Endothelial cell of umbilical vein (primary cell): Measurements from ENCODE around the gene KATNAL1. TPM values are rescaled to one million over a fixed set of nuclear protein-coding genes. Genes with fewer than 3 reads are reported as not detected.

ENCODE experiments used
- BruUV-seq: library from RNA; stranded (reverse); fragments of 400-500 nt; replicated peaks from 2 replicates; lab custom pipeline; 2021; lab: Mats Ljungman, UMichigan
- CTCF ChIA-PET: fragments of 300-600, 350-600 bp; sonication (Branson Sonifier 250); formaldehyde crosslinking; loops from one replicate; lab custom pipeline; 2021; ENCODE audit warnings: antibody characterized with exemption, inconsistent platforms; lab: Charles Lee
- POLR2A ChIA-PET: fragments of 300-600, 350-600 bp; sonication (Branson Sonifier 250); formaldehyde crosslinking; loops from one replicate; lab custom pipeline; 2021; ENCODE audit warnings: antibody characterized with exemption, inconsistent platforms; lab: Charles Lee
- DNase-seq: peaks from one replicate; pipeline ENCODE4 v3.0.0-alpha.2; 2011; ENCODE audit warnings: low read depth, low spot score
- FAIRE-seq: peaks from 2 replicates; lab custom pipeline; 2011; peaks lifted over from hg19 to GRCh38; lab: Jason Lieb, UNC
- H2AFZ ChIP-seq: 2 replicates; pipeline ENCODE4 v1.6.0; 2012; ENCODE audit warnings: low read depth, low read length, control low read depth, inconsistent platforms
- H3K27ac ChIP-seq: 2 replicates; pipeline ENCODE4 v1.5.1; 2011; ENCODE audit warnings: low read depth, mild to moderate bottlenecking, control low read depth, low read length, moderate library complexity; ENCODE audit not compliant: insufficient read depth
- H3K27me3 ChIP-seq, 2 experiments: 2 replicates each; pipeline versions ENCODE4 v1.6.0 to v1.6.1; 2011; ENCODE audit warnings: low read length in 2 of 2, mixed read lengths in 1 of 2; ENCODE audit not compliant: control insufficient read depth in 2 of 2, insufficient read depth in 2 of 2
- H3K36me3 ChIP-seq, 2 experiments: 2 replicates in 1 of 2; 3 replicates in 1 of 2; pipeline ENCODE4 v1.5.1; 2011; ENCODE audit warnings: low read length in 2 of 2, mild to moderate bottlenecking in 1 of 2, moderate library complexity in 1 of 2; ENCODE audit not compliant: control insufficient read depth in 2 of 2, insufficient read depth in 2 of 2; ENCODE audit errors: extremely low read depth in 1 of 2
- H3K4me1 ChIP-seq: 3 replicates; pipeline ENCODE4 v1.5.1; 2011; ENCODE audit warnings: mild to moderate bottlenecking, low read length; ENCODE audit not compliant: control insufficient read depth, insufficient read depth; ENCODE audit errors: extremely low read depth
- H3K4me2 ChIP-seq: 2 replicates; pipeline ENCODE4 v1.6.1; 2011; ENCODE audit warnings: low read length, control low read depth, mixed read lengths; ENCODE audit not compliant: insufficient read depth
- H3K4me3 ChIP-seq, 3 experiments: fragments of 200-600 bp in 1 of 3; sonication (generic), shearing (Covaris generic) in 1 of 3; replicated peaks in 1 of 3; 2 replicates each; pipeline ENCODE4 v1.5.1; 2011 to 2016; ENCODE audit warnings: control low read depth in 3 of 3, low read length in 3 of 3, mild to moderate bottlenecking in 2 of 3, inconsistent platforms in 1 of 3, low read depth in 1 of 3, moderate library complexity in 1 of 3; ENCODE audit not compliant: insufficient read depth in 1 of 3
- H3K79me2 ChIP-seq: 2 replicates; pipeline ENCODE4 v1.6.0; 2012; ENCODE audit warnings: low read length, inconsistent platforms; ENCODE audit not compliant: control insufficient read depth, insufficient read depth
- H3K9ac ChIP-seq: replicated peaks from 2 replicates; pipeline ENCODE3; 2011; ENCODE audit warnings: low read length, control low read depth; ENCODE audit not compliant: insufficient read depth; ENCODE audit errors: extremely low read depth
- H3K9me1 ChIP-seq: replicated peaks from 3 replicates; pipeline ENCODE4 v1.6.0; 2011; ENCODE audit warnings: mild to moderate bottlenecking, low read length; ENCODE audit not compliant: control insufficient read depth, insufficient read depth; ENCODE audit errors: extremely low read depth
- H3K9me3 ChIP-seq: replicated peaks from 2 replicates; pipeline ENCODE4 v1.5.1; 2012; ENCODE audit warnings: low read length, inconsistent platforms; ENCODE audit not compliant: control insufficient read depth, insufficient read depth
- H4K20me1 ChIP-seq: replicated peaks from 2 replicates; pipeline ENCODE3; 2011; ENCODE audit warnings: mild to moderate bottlenecking, low read length; ENCODE audit not compliant: control insufficient read depth, insufficient read depth; ENCODE audit errors: extremely low read depth
- CTCF ChIP-seq, 2 donors: IDR thresholded peaks; 1 replicate in 1 of 2; 2 replicates in 1 of 2; pipeline ENCODE4 v1.5.1; 2011; ENCODE audit warnings: low read length in 2 of 2, mild to moderate bottlenecking in 2 of 2, moderate library complexity in 2 of 2, control low read depth in 1 of 2, inconsistent platforms in 1 of 2, low read depth in 1 of 2; ENCODE audit not compliant: insufficient read depth in 1 of 2; ENCODE audit errors: extremely low read depth in 1 of 2
- EZH2 ChIP-seq: IDR thresholded peaks from 2 replicates; pipeline ENCODE4 v1.6.1; 2012; ENCODE audit warnings: borderline replicate concordance, low read depth, mild to moderate bottlenecking, moderate library complexity, low read length, inconsistent platforms; ENCODE audit not compliant: severe bottlenecking
- FOS ChIP-seq: IDR thresholded peaks from 2 replicates; pipeline ENCODE4 v1.6.1; 2011; ENCODE audit warnings: mild to moderate bottlenecking, low read length, moderate library complexity, borderline replicate concordance; ENCODE audit not compliant: insufficient read depth
- GATA2 ChIP-seq: IDR thresholded peaks from 2 replicates; pipeline ENCODE4 v1.7.0; 2011; ENCODE audit warnings: low read depth, mild to moderate bottlenecking, moderate library complexity, mixed read lengths, low read length; ENCODE audit not compliant: insufficient read length, insufficient read depth
- JUN ChIP-seq: IDR thresholded peaks from 2 replicates; pipeline ENCODE4 v1.6.1; 2011; ENCODE audit warnings: borderline replicate concordance, low read depth; ENCODE audit not compliant: insufficient read length, insufficient read depth
- MAX ChIP-seq: IDR thresholded peaks from 2 replicates; pipeline ENCODE4 v1.6.1; 2011; ENCODE audit not compliant: insufficient read depth, insufficient read length
- MYC ChIP-seq: IDR thresholded peaks from one replicate; pipeline ENCODE4 v1.6.1; 2011; ENCODE audit warnings: mild to moderate bottlenecking, low read depth, low read length
- POLR2A ChIP-seq: IDR thresholded peaks from 2 replicates; pipeline ENCODE4 v1.6.1; 2012; ENCODE audit warnings: low read depth, mild to moderate bottlenecking, control low read depth, low read length
- POLR2AphosphoS5 ChIP-seq: IDR thresholded peaks from 2 replicates; pipeline ENCODE4 v1.6.1; 2012; ENCODE audit warnings: low read depth, mild to moderate bottlenecking, control low read depth, low read length, moderate library complexity; ENCODE audit not compliant: insufficient read depth
- dilution Hi-C: fragments of 300-500 bp; cut with MboI; formaldehyde crosslinking; loops from one replicate; pipeline ENCODE4 v1.15.0; 2019; ENCODE audit warnings: low sequenced_read_pairs; ENCODE audit not compliant: extremely low pct_ligation_motif_present
- intact Hi-C: fragments of 100-400 bp; cut with micrococcal nuclease; formaldehyde crosslinking; loops from one replicate; pipeline ENCODE4 v1.10.0; 2022
- polyA plus RNA-seq, 4 experiments: library from polyadenylated mRNA; depleted of rRNA in 3 of 4; stranded (reverse) in 3 of 4; unstranded in 1 of 4; fragments of >200 nt; gene quantifications; 2 replicates each; pipeline versions ENCODE4 v1.2.1 to v1.2.3, GENCODE V29; 2011 to 2012; ENCODE audit warnings: missing spikeins in 1 of 4
- total RNA-seq: library from RNA; stranded (reverse); gene quantifications from 2 replicates; pipeline ENCODE4 v1.2.3, GENCODE V29; 2021

Gene KATNAL1
- total and polyA plus RNA-seq, 2 donors (not counting 3 experiments of a cell fraction or from before 2014, with no cell fraction given) = 7.2 to 49.2 TPM

GRCh38 chr13:30314562-30314961 lies 7.2 kb upstream of the KATNAL1 start:
- POLR2A ChIA-PET = no interaction called here
- FAIRE-seq (no peak), DNase-seq (no peak)
- no TSS peak for BruUV-seq
- dilution Hi-C loops = no loop called here
- CTCF ChIA-PET = no interaction called here
- no peak overlapping the region for H2AFZ ChIP-seq
- no peaks in the 10 kb centered on the region for H3K9me1 ChIP-seq
- H3K27ac ChIP-seq = no peak overlapping the region
- intact Hi-C loops = no loop called here
- no peaks in the 10 kb centered on the region for H3K9me3 ChIP-seq
- H3K79me2 ChIP-seq = no peaks in the 10 kb centered on the region
- H4K20me1 ChIP-seq = no peaks in the 10 kb centered on the region
- peaks cover 15% of the 10 kb centered on the region for H3K4me1 ChIP-seq
- H3K9ac ChIP-seq = no peak overlapping the region
- H3K4me3 ChIP-seq = no peak overlapping the region
- no peaks in the 10 kb centered on the region for H3K36me3 ChIP-seq
- TF ChIP-seq MYC = no peak
- TF ChIP-seq JUN = no peak
- no peak for TF ChIP-seq GATA2
- no peaks in the 10 kb centered on the region for H3K27me3 ChIP-seq
- no peak overlapping the region for H3K4me2 ChIP-seq

- ChIA-PET CTCF (no interaction called here), POLR2A (no interaction called here)
- intact Hi-C loops = no loop called here
- no peak overlapping the region for H2AFZ ChIP-seq
- H3K4me2 ChIP-seq = no peak overlapping the region
- H3K4me3 ChIP-seq = no peak overlapping the region
- H3K9ac ChIP-seq = no peak overlapping the region
- no TSS peak for BruUV-seq
- no peaks in the 10 kb centered on the region for H3K9me1 ChIP-seq
- dilution Hi-C loops = no loop called here
- FAIRE-seq = no peak
- no peaks in the 10 kb centered on the region for H4K20me1 ChIP-seq
- no peaks in the 10 kb centered on the region for H3K36me3 ChIP-seq
- no peak for DNase-seq
- H3K27me3 ChIP-seq = no peaks in the 10 kb centered on the region
- no peaks in the 10 kb centered on the region for H3K79me2 ChIP-seq
- no peak for TF ChIP-seq POLR2AphosphoS5
- no peak for TF ChIP-seq POLR2A
- TF ChIP-seq JUN = no peak
- no peak for TF ChIP-seq GATA2
- TF ChIP-seq CTCF (IDR thresholded peaks at IDR 0.05; ENCODE audit: extremely low read depth in 1 of 2, insufficient read depth in 1 of 2, low read depth in 1 of 2, low read length in 2 of 2) = no peak
- TF ChIP-seq MYC = no peak
- no peak for TF ChIP-seq MAX
- no peak for TF ChIP-seq EZH2
- no peak for TF ChIP-seq FOS
- no peaks in the 10 kb centered on the region for H3K9me3 ChIP-seq
- H3K4me1 ChIP-seq = peaks cover 15% of the 10 kb centered on the region
- no peak overlapping the region for H3K27ac ChIP-seq
Measured at GRCh38 chr13:30314069-30314468, 6.7 kb upstream of the KATNAL1 start.
